Mammary epithelial cell (primary cell): ENCODE results near the gene RADIL.

ENCODE experiments used
- EZH2 ChIP-seq: IDR thresholded peaks from 2 replicates; pipeline ENCODE4 v1.6.1; 2012; ENCODE audit warnings: low read length, inconsistent platforms, borderline replicate concordance
- TF ChIP-seq, protein P1 (sequence below), 2 donors: IDR thresholded peaks in 1 of 2; conservative IDR thresholded peaks in 1 of 2; 2 replicates each; pipeline ENCODE4 v1.5.1; 2011 to 2012; ENCODE audit warnings: inconsistent platforms in 2 of 2, low read length in 2 of 2, mild to moderate bottlenecking in 2 of 2, control low read depth in 1 of 2, low read depth in 1 of 2; ENCODE audit not compliant: insufficient read depth in 1 of 2; ENCODE audit errors: extremely low read depth in 1 of 2

DNA sequence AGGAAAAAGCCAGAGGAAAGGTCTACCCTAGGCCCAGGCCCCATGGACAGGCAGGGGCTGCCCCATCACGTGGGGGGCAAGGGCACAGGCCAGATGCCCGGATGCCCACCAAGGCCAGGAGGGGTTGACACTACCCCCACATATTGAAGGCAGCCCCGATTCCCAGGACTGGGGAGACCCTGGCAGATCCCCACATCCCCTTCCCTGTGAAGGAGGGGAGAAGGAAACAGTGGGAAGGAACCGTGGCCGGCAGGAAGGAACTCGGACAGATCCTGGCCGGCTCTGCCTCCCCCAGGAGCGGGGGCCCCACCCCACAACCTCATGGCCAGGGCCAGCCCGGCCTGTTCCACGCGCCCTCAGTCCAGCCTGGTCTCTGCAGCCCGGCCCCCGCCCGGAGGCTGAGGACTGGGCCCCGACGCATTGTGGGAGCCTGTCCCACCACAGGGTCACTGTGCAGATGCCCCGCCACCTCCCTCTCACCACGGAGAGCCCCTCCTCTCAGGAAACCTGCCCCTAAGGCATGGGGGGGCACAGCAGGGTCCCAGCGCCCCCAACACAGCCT lies 63.0 kb downstream of the RADIL start:
- TF ChIP-seq, protein P1, sequence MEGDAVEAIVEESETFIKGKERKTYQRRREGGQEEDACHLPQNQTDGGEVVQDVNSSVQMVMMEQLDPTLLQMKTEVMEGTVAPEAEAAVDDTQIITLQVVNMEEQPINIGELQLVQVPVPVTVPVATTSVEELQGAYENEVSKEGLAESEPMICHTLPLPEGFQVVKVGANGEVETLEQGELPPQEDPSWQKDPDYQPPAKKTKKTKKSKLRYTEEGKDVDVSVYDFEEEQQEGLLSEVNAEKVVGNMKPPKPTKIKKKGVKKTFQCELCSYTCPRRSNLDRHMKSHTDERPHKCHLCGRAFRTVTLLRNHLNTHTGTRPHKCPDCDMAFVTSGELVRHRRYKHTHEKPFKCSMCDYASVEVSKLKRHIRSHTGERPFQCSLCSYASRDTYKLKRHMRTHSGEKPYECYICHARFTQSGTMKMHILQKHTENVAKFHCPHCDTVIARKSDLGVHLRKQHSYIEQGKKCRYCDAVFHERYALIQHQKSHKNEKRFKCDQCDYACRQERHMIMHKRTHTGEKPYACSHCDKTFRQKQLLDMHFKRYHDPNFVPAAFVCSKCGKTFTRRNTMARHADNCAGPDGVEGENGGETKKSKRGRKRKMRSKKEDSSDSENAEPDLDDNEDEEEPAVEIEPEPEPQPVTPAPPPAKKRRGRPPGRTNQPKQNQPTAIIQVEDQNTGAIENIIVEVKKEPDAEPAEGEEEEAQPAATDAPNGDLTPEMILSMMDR (conservative IDR thresholded peaks at IDR 0.05 in 1 of 2, IDR thresholded peaks at IDR 0.05 in 1 of 2; ENCODE audit: extremely low read depth in 1 of 2, insufficient read depth in 1 of 2, low read depth in 1 of 2, low read length in 2 of 2): no peak
- no peak for TF ChIP-seq EZH2
